GM21576 (cell line): Measurements from ENCODE around the gene PAK1IP1.
"Not testable (repeated sequence)": the region's sequence is repeated elsewhere in the genome, so short reads cannot be mapped to it uniquely, and the experiment has no call there.

Experiments used
- ATAC-seq: cut with Tn5 transposase; IDR thresholded peaks from one replicate; pipeline ENCODE4 v1.9.1; 2021; ENCODE audit warnings: mild to moderate bottlenecking, moderate library complexity; ENCODE audit not compliant: unreplicated experiment

The PAK1IP1 gene

GRCh38 chr6:10740061-10740460, 45.3 kb downstream of the PAK1IP1 start:
- ATAC-seq = no peak

- not testable (repeated sequence) for ATAC-seq
These were observed 46.9 kb downstream of the PAK1IP1 start for GRCh38 chr6:10741643-10742042.

GRCh38 chr6:10742251-10742650, 47.5 kb downstream of the PAK1IP1 start:
- no peak for ATAC-seq

GRCh38 chr6:10743515-10743914, 48.7 kb downstream of the PAK1IP1 start:
- no peak for ATAC-seq

GRCh38 chr6:10745116-10745515, 50.3 kb downstream of the PAK1IP1 start:
- ATAC-seq = no peak

- ATAC-seq = no peak
These were observed 52.1 kb downstream of the PAK1IP1 start for GRCh38 chr6:10746915-10747250.

GRCh38 chr6:10747251-10747972, 52.6 kb downstream of the PAK1IP1 start, which contains the start of gene TMEM14B:
TSS of gene TMEM14B (plus strand) at chr6:10747805. CDS start at chr6:10749246, 1,441 bp downstream.
- ATAC-seq = peak; percentile 94

GRCh38 chr6:10749734-10750133, 55.0 kb downstream of the PAK1IP1 start:
- ATAC-seq = no peak

- not testable (repeated sequence) for ATAC-seq
These were observed 55.8 kb downstream of the PAK1IP1 start for GRCh38 chr6:10750568-10750967.

GRCh38 chr6:10751757-10752156, 57.0 kb downstream of the PAK1IP1 start:
- ATAC-seq = not testable (repeated sequence)

- ATAC-seq = no peak
These were observed 61.3 kb downstream of the PAK1IP1 start for GRCh38 chr6:10756085-10756484.
